HepG2 (cell line): ENCODE results near the gene ZNF468.
A peak's percentile ranks its signal among the peaks of the same experiment; 100 is the strongest.
"Not testable (repeated sequence)": the region's sequence is repeated elsewhere in the genome, so short reads cannot be mapped to it uniquely, and the experiment has no call there.

Experiments used
- CEBPB ChIP-seq: IDR thresholded peaks from 2 replicates; pipeline ENCODE4 v1.6.1; 2011; ENCODE audit warnings: low read depth, low read length, improper control_type of control experiment, borderline replicate concordance
- CTCF ChIP-seq: sonication (generic); formaldehyde crosslinking; IDR thresholded peaks from 2 replicates; pipeline ENCODE4 v1.5.0; 2020; ENCODE audit warnings: mild to moderate bottlenecking, missing genetic modification reagents, moderate library complexity
- EP300 ChIP-seq, 3 experiments: sonication (generic) in 1 of 3; formaldehyde crosslinking in 1 of 3; IDR thresholded peaks; 2 replicates each; pipeline versions ENCODE4 v1.5.1 to v1.6.1; 2011 to 2020; ENCODE audit warnings: low read depth in 2 of 3, low read length in 2 of 3, borderline replicate concordance in 1 of 3, improper control_type of control experiment in 1 of 3, mild to moderate bottlenecking in 1 of 3, missing genetic modification reagents in 1 of 3, moderate library complexity in 1 of 3
- KLF9 ChIP-seq: IDR thresholded peaks from 2 replicates; pipeline ENCODE4 v1.6.1; 2016; ENCODE audit warnings: low read depth
- MED13 ChIP-seq: sonication (generic); formaldehyde crosslinking; IDR thresholded peaks from 2 replicates; pipeline ENCODE4 v1.5.0; 2020; ENCODE audit warnings: missing genetic modification reagents
- SMAD9 ChIP-seq: sonication (generic); formaldehyde crosslinking; IDR thresholded peaks from 2 replicates; pipeline ENCODE4 v1.5.1; 2020; ENCODE audit warnings: mild to moderate bottlenecking, missing genetic modification reagents
- ZFP62 ChIP-seq: sonication (generic); formaldehyde crosslinking; IDR thresholded peaks from 2 replicates; pipeline ENCODE4 v1.4.0; 2020; ENCODE audit warnings: missing genetic modification reagents
- ZNF274 ChIP-seq: sonication (generic); formaldehyde crosslinking; IDR thresholded peaks from 2 replicates; pipeline ENCODE4 v1.5.1; 2020; ENCODE audit warnings: mild to moderate bottlenecking, missing genetic modification reagents

GRCh38 chr19:52840825-52841465 lies 16.5 kb downstream of the ZNF468 start:
- not testable (repeated sequence) for TF ChIP-seq MED13 (CRISPR knock-in tag); CEBPB; SMAD9 (CRISPR knock-in tag); ZFP62 (CRISPR knock-in tag); EP300 (IDR thresholded peaks at IDR 0.05; ENCODE audit: low read depth in 2 of 2, low read length in 2 of 2); EP300 (CRISPR knock-in tag; IDR thresholded peaks at IDR 0.05; ENCODE audit: borderline replicate concordance); KLF9 (CRISPR knock-in tag); CTCF
- TF ChIP-seq ZNF274 = peak; percentile 75; the same call in 1 of the 2 replicates
